ENCODE data around the gene MAPT.

The MAPT gene

DNA sequence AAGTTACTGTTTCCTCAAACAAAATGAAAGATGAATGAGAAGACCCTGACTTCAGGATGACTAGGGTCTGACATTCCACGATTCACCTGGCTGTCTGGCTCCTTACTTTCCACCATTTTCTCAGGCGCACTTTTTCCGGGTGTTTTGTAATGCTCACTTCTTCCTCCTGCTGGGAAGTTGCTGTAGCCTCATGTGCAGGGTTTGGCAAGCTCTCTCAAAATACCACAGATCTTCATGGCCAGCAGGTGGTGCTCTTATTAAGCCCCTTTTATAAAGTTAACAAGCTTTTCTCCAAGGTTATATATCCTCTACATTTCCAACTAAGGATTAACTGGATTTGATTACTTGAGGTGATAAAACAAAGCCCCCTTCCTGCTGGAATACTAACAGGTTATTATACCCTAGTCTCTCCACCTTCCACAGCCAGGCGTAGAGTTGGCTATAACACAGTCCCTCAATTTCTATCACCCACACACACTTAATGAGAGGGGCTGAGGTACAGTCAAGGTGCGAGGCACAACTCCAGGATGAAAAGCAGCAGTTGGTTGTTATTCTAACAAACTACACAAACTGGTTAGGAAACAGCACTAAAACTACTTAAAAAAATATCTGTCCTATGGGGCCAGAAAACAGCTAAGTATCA is 150.1 kb downstream of the MAPT start:
- DNase-seq, result peak in 40 of 56 donors; percentile 17 to 87 (median 48)

DNA sequence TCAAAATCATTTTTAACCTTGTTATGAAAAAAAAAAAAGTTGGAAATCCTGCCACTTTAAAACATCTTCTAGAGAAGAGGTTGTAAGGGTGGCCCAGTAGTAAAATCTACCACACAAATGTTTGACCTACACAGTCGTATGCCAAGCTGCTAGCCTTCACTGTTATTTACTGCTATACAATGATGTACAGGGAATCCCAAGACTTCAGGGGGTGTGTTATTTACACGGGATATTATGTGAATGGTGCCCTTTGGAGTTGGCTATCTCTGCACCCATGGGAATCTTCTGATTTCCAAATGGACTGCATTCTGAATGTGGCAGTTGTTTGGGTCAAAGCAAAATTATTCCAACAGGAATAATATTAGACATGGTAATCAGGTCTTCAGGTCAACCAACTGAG is 150.6 kb downstream of the MAPT start:
- DNase-seq, result no peak

- no peak for DNase-seq
These were observed 151.3 kb downstream of the MAPT start for GRCh38 chr17:46045639-46046038.

DNA sequence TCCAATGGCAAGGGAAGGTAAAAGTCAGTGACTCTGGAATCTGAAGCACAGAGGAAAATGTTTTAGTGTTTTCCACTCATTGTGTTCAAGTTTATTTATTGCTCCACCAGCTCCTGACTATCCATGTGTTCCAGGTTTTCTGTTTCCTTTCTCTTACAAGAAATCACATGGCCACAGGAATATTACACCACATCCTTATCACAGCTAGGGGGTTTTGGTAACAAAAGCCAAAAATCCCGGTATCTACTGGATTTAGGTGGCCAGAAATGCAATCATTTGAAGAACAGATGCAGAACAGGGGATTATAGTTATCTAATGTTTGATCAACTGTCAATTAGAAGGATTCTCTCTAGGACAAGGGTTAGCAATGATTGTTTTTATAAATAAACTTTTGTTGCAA is 152.6 kb downstream of the MAPT start:
- DNase-seq, result no peak

DNA sequence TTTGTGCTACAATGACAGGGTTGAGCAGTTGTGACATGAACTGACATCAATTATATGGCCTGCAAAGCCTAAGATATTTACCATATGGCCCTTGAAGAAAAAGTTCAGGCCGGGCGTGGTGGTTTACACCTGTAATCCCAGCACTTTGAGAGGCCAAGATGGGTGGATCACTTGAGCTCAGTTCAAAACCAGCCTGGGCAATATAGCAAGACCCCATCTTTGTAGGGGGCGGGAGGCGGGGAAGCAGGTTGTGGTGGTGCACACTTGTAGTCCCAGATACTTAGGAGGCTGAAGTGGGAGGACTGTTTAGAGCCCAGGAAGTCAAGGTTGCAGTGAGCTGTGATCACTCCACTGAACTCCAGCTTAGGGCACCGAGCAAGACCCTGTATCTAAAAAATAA is 153.0 kb downstream of the MAPT start:
- no peak for DNase-seq

- DNase-seq, result no peak
These were observed 153.5 kb downstream of the MAPT start for GRCh38 chr17:46047856-46048255.

GRCh38 chr17:46049656-46050055 is 155.3 kb downstream of the MAPT start:
- no peak for DNase-seq

DNA sequence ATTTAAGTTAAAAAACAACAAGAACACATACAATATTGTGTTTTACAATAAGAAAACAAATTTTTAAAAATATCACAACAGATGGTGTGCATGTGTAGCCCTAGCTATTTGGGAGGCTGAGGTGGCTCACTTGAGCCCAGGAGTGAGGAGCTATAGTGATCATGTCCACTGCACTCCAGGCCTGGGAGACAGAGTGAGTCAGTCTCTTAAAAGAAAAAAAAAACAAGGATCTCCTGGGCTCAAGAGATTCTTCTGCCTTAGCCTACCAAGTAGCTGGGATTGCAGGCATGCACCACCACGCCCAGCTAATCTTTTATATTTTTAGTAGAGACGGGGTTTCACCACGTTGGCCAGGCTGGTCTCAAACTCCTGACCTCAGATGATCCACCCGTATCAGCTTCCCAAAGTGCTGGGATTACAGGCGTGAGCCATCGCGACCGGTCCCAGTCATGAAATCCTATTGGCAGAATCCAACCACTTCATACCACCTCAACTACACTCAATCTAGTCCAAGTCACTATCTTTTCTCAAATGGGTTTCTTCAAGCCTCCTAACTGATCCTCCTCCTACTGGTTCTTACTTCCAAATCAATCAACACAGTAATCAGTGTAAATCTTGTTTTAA is 159.7 kb downstream of the MAPT start:
- no peak for DNase-seq

- DNase-seq, result no peak
These were observed 162.5 kb downstream of the MAPT start for GRCh38 chr17:46056800-46057304.

- DNase-seq, result no peak
These were observed 163.0 kb downstream of the MAPT start for GRCh38 chr17:46057366-46057765.

DNA sequence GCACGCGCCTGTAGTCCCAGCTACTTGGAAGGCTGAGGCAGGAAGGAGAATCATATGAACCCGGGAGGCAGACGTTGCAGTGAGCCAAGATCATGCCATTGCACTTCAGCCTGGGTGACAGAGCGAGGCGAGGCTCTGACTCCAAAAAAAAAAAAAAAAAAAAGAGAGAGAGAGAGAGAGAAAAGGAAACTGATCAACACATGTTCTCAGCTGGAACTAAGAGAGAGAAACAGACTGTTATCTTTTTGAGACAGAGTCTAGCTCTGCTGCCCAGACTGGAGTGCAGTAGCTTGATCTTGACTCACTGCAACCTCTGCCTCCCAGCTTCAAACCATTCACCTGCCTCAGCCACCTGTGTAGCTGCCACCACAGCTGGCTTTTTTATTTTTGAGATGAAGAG is 165.1 kb downstream of the MAPT start:
- DNase-seq, result no peak

GRCh38 chr17:46060461-46060860 is 166.1 kb downstream of the MAPT start:
- DNase-seq, result no peak

GRCh38 chr17:46061435-46061834 is 167.1 kb downstream of the MAPT start:
- no peak for DNase-seq

DNA sequence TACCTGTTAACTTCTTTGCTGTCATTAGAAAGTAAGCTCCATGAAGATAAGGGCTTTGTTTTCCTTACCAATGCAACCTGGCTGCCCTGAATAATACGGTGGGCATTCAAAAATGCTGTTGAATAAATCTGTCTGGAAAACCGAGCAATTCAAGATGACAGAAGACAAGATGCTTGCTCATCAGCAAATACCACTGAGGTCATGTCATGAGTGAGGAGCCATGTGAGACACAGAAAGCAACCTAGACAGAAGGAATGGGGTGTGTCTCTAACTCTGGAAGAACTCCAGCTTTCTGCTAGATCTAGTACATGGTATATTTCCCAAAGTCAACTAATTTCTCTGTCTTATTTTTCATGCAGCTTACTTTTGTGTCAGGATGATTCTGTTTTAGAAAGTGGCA is 168.9 kb downstream of the MAPT start:
- no peak for DNase-seq

DNA sequence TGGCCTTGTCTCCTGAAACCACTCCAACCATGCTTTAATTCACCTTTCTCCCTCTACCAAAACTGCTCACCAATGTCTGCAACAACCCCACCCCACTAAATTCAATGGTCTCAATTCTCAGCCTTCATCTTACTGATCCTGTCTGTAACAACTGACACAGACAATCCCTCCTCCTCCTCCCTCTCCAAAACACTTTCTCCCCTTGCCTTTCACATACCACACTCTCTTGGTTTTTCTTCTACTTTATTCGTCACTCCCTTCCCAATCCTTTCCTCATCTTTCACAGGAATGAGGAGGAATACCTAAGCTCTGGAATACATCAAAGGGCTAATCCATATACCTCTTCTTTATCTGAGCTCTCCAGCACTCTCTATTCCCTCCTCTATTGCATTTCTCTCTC is 170.1 kb downstream of the MAPT start:
- DNase-seq, result no peak

- no peak for DNase-seq
These were observed 177.4 kb downstream of the MAPT start for GRCh38 chr17:46071796-46072195.

DNA sequence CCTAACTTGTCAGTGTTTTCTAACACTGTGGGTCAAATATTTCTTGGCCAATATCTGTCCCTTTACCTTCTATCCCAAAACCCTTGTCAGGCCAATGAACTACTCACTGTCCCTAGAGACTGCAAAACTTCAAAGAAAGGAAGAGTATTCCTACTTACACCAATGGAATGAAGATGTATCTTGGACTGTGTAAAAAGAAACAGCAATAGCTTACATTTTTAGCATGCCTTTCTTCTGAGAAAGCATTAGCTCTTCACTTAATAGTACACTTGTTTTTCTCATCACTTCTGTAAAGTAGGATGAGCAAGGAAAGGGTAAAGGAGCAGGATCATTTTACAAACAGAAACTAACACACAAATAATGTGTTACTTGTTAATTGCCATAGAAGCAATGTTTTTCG is 178.6 kb downstream of the MAPT start:
- DNase-seq, result no peak

DNA sequence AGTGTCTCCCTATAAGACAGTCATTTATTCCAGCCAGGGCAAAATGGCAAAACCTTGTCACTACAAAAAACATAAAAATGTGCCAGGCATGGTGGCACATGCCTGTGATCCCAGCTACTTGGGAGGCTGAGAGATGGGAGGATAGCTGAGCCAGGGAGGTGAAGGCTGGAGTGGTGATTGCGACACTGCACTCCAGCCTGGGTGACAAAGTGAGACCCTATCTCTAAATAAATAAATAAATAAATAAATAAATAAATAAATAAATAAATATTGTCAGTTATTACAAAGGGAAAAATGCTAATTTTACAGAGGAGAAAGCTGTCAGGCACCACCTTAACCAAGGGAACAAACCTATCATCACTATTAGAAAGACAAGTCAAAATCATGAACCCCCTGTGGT is 180.2 kb downstream of the MAPT start:
- no peak for DNase-seq

Measured in amygdala (tissue), 56 donors.